ENCODE measurements around the gene TMOD3.
"Not testable (repeated sequence)": the region's sequence is repeated elsewhere in the genome, so short reads cannot be mapped to it uniquely, and the experiment has no call there.

The TMOD3 gene

DNA sequence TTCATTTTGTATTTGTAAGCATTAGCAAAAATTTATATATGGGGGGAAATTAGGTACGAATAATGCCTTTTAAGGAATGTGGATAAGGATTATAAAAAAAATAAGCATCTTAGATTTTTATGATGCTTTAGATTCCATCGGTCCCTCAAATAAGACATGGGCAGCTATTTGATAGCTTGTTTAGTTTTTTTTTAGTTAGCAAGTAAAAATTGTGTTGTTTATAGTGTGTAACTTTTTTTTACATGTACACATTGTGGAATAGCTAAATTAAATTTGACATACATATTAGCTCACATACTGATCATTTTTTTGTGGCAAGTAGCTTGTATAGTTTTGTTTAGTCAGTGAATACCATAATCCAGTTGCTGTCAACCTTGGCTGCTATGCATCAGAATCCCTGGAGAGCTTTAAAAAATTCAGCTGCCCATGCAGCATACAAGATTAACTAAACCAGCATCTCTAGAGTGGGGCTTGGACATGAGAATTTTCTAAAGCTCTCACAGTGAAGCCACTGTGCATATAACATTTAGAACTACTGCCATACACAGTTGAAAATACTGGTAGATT is 53.9 kb downstream of the TMOD3 start:
- H3K4me3 ChIP-seq (ENCODE audit: low read depth, low read length), result no peak overlapping the region
- in situ Hi-C loops (cut with HindIII; ENCODE audit: low sequenced_read_pairs), result no loop called here
- DNase-seq (ENCODE audit: low read depth), result peak; percentile 57
- TF ChIP-seq, protein P1, sequence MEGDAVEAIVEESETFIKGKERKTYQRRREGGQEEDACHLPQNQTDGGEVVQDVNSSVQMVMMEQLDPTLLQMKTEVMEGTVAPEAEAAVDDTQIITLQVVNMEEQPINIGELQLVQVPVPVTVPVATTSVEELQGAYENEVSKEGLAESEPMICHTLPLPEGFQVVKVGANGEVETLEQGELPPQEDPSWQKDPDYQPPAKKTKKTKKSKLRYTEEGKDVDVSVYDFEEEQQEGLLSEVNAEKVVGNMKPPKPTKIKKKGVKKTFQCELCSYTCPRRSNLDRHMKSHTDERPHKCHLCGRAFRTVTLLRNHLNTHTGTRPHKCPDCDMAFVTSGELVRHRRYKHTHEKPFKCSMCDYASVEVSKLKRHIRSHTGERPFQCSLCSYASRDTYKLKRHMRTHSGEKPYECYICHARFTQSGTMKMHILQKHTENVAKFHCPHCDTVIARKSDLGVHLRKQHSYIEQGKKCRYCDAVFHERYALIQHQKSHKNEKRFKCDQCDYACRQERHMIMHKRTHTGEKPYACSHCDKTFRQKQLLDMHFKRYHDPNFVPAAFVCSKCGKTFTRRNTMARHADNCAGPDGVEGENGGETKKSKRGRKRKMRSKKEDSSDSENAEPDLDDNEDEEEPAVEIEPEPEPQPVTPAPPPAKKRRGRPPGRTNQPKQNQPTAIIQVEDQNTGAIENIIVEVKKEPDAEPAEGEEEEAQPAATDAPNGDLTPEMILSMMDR (IDR thresholded peaks at IDR 0.05; ENCODE audit: low read depth, low read length, missing control alignments), result no peak

DNA sequence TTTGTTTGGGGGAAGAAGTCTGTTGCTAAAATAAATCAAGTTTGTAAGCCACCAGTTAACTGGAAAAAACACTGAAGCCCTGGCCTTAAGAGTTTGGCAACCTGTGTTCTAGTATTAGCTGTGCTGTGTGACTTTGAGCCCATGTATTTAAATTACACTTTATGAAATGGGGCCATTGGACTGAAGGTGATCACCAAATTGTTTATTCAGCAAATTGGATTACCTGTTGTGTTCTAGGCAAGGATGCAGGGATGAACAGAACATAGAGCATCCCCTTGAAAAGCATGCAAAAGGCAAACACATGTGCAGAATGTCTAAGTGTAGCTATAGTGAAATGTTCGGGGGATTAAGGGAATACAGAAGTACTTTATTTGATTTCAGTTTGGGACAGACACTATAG is 54.6 kb downstream of the TMOD3 start:
- DNase-seq (ENCODE audit: low read depth), result no peak
- no peak overlapping the region for H3K4me3 ChIP-seq (ENCODE audit: low read depth, low read length)
- TF ChIP-seq, protein P1 (IDR thresholded peaks at IDR 0.05; ENCODE audit: low read depth, low read length, missing control alignments), result no peak
- in situ Hi-C loops (cut with HindIII; ENCODE audit: low sequenced_read_pairs), result no loop called here

DNA sequence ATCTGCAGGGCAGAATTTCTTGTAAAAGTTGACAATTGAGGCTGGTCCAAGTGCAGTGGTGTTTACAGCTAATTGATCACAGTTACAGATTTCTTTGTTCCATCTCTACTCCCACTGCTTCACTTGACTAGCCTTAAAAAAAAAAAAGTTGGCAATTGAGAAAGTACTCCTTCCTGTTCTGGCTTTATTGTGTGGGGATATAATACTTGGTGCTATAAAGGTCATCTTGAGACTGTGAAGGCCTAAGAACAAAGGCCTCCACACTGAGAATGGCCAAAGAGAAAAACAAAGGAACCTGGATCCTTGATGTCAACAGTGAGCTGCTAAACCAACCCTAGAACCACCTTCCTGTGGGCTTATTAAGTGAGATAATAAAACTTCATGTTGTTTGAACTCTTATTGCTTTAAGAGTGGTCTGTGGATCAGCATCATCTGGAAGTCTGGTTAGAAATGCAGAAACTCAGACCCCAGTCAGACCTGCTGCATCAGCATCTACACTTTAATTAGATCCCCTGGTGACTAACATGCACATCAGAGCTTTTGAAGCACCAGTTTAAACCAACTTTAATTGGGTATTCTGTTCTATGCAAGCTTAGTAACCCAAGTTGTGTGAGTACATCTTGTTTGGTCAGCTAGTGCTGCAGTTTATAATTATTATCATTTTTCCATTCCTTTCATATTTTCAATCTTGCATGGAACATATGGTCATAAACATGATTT is 55.2 kb downstream of the TMOD3 start:
- TF ChIP-seq, protein P1 (IDR thresholded peaks at IDR 0.05; ENCODE audit: low read depth, low read length, missing control alignments), result no peak
- in situ Hi-C loops (cut with HindIII; ENCODE audit: low sequenced_read_pairs), result no loop called here
- no peak for DNase-seq (ENCODE audit: low read depth)
- no peak overlapping the region for H3K4me3 ChIP-seq (ENCODE audit: low read depth, low read length)

DNA sequence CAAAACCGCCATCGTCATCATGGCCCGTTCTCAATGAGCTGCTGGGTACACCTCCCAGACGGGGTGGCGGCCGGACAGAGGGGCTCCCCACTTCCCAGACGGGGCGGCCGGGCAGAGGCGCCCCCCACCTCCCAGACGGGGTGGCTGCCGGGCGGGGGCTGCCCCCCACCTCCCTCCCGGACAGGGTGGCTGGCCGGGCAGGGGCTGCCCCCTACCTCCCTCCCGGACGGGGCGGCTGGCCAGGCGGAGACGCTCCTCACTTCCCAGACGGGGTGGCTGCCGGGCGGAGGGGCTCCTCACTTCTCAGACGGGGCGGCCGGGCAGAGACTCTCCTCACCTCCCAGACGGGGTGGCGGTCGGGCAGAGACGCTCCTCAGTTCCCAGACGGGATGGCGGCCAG is 56.3 kb downstream of the TMOD3 start:
- DNase-seq (ENCODE audit: low read depth); H3K4me3 ChIP-seq (ENCODE audit: low read depth, low read length); in situ Hi-C loops (cut with HindIII; ENCODE audit: low sequenced_read_pairs): not testable (repeated sequence)

DNA sequence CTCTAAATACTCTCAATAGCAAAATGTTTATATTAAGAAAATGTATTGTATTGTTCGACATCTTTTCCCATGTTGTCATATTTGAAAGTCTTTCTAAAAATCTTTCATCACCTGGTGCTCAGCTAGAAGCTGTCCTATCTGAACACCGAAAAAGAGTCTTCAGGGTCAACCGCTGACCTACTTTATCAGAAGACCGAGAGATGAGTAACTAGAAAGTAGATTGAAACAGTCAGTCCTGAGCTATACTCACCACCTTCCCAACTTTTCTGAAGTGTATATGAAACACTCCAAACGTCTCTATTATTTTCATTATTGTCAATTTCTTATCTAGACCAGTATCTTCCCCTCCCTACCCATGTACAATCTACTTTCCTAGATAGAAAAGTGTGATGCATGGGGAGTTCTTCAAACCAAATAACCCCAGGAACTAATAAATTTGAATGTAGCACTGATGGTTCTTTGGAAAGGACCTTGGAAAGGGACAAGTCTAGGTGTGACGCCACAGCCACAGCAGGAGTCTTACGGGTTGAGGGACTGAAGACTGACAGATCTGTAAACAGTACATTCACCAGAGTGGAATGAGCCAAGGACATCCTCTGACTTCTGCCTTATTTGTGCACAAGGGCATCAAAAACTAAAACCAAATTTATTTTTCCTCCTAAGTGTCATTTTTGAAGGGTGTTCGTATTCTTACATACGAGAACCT is 58.6 kb downstream of the TMOD3 start:
- H3K4me3 ChIP-seq (ENCODE audit: low read depth, low read length), result no peak overlapping the region
- in situ Hi-C loops (cut with HindIII; ENCODE audit: low sequenced_read_pairs), result no loop called here
- TF ChIP-seq, protein P1 (IDR thresholded peaks at IDR 0.05; ENCODE audit: low read depth, low read length, missing control alignments), result no peak
- DNase-seq (ENCODE audit: low read depth), result no peak

DNA sequence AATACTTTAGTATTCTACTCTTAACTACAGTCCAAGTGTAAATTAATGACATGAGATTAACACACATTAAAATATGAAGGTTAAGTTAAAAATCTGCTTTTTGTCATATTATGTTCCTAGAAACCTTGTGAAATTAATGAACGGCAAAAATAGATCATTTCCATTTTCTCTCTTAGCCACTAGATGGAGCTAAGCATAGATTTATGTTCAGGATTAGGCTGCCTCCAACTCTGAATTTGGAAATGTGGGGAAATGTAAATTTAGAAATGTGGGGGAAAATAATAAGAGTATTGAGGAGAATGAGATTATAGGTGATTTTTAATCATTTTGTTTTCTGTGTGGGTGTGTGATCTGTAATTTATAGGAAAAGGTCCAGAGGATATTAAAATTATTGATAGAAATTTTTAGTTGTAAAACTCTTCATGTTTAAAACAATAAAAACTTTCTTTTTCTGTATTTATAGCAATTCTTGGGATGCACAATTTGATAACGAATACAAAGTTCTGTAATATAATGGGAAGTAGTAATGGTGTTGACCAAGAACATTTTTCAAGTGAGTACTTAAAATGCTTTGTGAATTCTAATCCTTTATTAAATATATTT is 59.2 kb downstream of the TMOD3 start:
- DNase-seq (ENCODE audit: low read depth), result no peak
- TF ChIP-seq, protein P1 (IDR thresholded peaks at IDR 0.05; ENCODE audit: low read depth, low read length, missing control alignments), result peak; percentile 62
- no peak overlapping the region for H3K4me3 ChIP-seq (ENCODE audit: low read depth, low read length)
- in situ Hi-C loops (cut with HindIII; ENCODE audit: low sequenced_read_pairs), result no loop called here

All from astrocyte of the cerebellum (primary cell).